Measurements from ENCODE around the gene PRKCE. TPM values are rescaled to one million over a fixed set of nuclear protein-coding genes. Genes with fewer than 3 reads are reported as not detected.

PRKCE gene
- total RNA-seq, 1 experiment from 2014 or later: 4.4 TPM

DNA sequence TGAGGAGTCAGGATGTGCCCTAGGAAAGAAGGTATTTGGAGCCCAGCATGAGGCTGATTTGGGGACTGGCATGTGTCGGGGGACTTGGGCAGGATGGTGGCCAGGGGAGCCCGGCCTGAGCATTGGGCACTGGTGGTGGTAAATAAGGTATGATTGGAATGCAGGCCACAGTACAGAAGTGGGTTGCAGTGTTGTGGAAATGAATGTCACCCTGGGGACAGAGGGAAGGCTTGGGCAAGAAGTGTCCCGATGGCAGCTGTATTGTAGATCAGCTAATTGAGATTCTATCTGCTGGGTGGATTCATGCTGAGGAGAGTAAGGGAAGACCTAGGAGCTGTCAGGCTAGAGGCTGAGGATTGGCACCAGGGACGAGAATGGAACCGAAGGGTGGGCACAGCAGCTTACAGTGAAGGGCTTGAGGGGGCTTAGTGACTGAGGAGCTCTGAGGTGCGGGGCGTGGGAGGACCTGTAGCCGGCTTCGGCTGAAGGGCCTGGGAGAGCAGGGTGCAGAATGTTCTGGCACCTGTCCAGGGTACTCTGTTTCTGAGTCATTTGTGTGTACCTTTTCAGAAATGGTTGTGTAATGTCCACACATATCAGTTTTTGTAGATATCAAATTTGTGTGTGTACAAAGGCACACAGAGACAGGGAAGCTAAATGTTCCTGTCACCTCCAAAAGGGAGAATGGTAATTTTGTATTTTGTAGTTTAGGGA, 170.2 kb downstream of the PRKCE start:
- H3K4me1 Mint-ChIP-seq (ENCODE audit: low read depth, unreplicated experiment): peaks cover 8% of the 10 kb centered on the region
- H3K4me3 ChIP-seq (ENCODE audit: low read depth, low read length): no peak overlapping the region

GRCh38 chr2:45822272-45822630, 170.8 kb downstream of the PRKCE start:
- H3K27me3 ChIP-seq (replicated peaks; ENCODE audit: control insufficient read depth, insufficient read depth, low read length): no peaks in the 10 kb centered on the region
- H3K9me3 Mint-ChIP-seq (ENCODE audit: unreplicated experiment): no peaks in the 10 kb centered on the region
- no peaks in the 10 kb centered on the region for H3K36me3 ChIP-seq (ENCODE audit: control insufficient read depth, insufficient read depth, low read length)
- TF ChIP-seq, protein P1, sequence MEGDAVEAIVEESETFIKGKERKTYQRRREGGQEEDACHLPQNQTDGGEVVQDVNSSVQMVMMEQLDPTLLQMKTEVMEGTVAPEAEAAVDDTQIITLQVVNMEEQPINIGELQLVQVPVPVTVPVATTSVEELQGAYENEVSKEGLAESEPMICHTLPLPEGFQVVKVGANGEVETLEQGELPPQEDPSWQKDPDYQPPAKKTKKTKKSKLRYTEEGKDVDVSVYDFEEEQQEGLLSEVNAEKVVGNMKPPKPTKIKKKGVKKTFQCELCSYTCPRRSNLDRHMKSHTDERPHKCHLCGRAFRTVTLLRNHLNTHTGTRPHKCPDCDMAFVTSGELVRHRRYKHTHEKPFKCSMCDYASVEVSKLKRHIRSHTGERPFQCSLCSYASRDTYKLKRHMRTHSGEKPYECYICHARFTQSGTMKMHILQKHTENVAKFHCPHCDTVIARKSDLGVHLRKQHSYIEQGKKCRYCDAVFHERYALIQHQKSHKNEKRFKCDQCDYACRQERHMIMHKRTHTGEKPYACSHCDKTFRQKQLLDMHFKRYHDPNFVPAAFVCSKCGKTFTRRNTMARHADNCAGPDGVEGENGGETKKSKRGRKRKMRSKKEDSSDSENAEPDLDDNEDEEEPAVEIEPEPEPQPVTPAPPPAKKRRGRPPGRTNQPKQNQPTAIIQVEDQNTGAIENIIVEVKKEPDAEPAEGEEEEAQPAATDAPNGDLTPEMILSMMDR (IDR thresholded peaks at IDR 0.05; ENCODE audit: insufficient read depth in 1 of 2, low read depth in 1 of 2, low read length in 1 of 2, severe bottlenecking in 1 of 2, unreplicated experiment in 1 of 2): no peak
- H3K4me3 ChIP-seq (ENCODE audit: low read depth, low read length): no peak overlapping the region
- no peaks in the 10 kb centered on the region for H3K36me3 Mint-ChIP-seq (ENCODE audit: insufficient read depth, unreplicated experiment)
- intact Hi-C loops (cut with micrococcal nuclease; ENCODE audit: unreplicated experiment): no loop called here
- peaks cover 8% of the 10 kb centered on the region for H3K4me1 Mint-ChIP-seq (ENCODE audit: low read depth, unreplicated experiment)
- no peaks in the 10 kb centered on the region for H3K9me3 ChIP-seq
- H3K27ac Mint-ChIP-seq (ENCODE audit: unreplicated experiment): no peak overlapping the region
- no peaks in the 10 kb centered on the region for H3K27me3 Mint-ChIP-seq (ENCODE audit: insufficient read depth, unreplicated experiment)
- ChIA-PET CTCF (no interaction called here), POLR2A (no interaction called here)
- no peak for DNase-seq
- H3K4me3 Mint-ChIP-seq (ENCODE audit: unreplicated experiment): no peak overlapping the region
- no TSS peak for BruUV-seq (replicated peaks)
- no peaks in the 10 kb centered on the region for H3K4me1 ChIP-seq

More for the DNA sequence above, 170.2 kb downstream of the PRKCE start:
- H3K9me3 ChIP-seq: no peaks in the 10 kb centered on the region
- no peaks in the 10 kb centered on the region for H3K36me3 Mint-ChIP-seq (ENCODE audit: insufficient read depth, unreplicated experiment)
- intact Hi-C loops (cut with micrococcal nuclease; ENCODE audit: unreplicated experiment): no loop called here
- H3K27me3 Mint-ChIP-seq (ENCODE audit: insufficient read depth, unreplicated experiment): no peaks in the 10 kb centered on the region
- no peak overlapping the region for H3K4me3 Mint-ChIP-seq (ENCODE audit: unreplicated experiment)
- no peaks in the 10 kb centered on the region for H3K27me3 ChIP-seq (replicated peaks; ENCODE audit: control insufficient read depth, insufficient read depth, low read length)
- no peaks in the 10 kb centered on the region for H3K9me3 Mint-ChIP-seq (ENCODE audit: unreplicated experiment)
- BruUV-seq (replicated peaks): no TSS peak
- ChIA-PET CTCF (no interaction called here), POLR2A (no interaction called here)
- DNase-seq: no peak
- no peak overlapping the region for H3K27ac Mint-ChIP-seq (ENCODE audit: unreplicated experiment)
- TF ChIP-seq, protein P1 (IDR thresholded peaks at IDR 0.05; ENCODE audit: insufficient read depth in 1 of 2, low read depth in 1 of 2, low read length in 1 of 2, severe bottlenecking in 1 of 2, unreplicated experiment in 1 of 2): no peak
- H3K36me3 ChIP-seq (ENCODE audit: control insufficient read depth, insufficient read depth, low read length): no peaks in the 10 kb centered on the region
- no peaks in the 10 kb centered on the region for H3K4me1 ChIP-seq

GRCh38 chr2:45823723-45824206, 172.3 kb downstream of the PRKCE start:
- Mint-ChIP-seq H3K9me3 (ENCODE audit: unreplicated experiment) (no peaks in the 10 kb centered on the region), H3K4me3 (ENCODE audit: unreplicated experiment) (no peak overlapping the region), H3K27ac (ENCODE audit: unreplicated experiment) (no peak overlapping the region), H3K27me3 (ENCODE audit: insufficient read depth, unreplicated experiment) (no peaks in the 10 kb centered on the region), H3K36me3 (ENCODE audit: insufficient read depth, unreplicated experiment) (no peaks in the 10 kb centered on the region), H3K4me1 (ENCODE audit: low read depth, unreplicated experiment) (peaks cover 8% of the 10 kb centered on the region)
- CTCF ChIA-PET: no interaction called here
- H3K27me3 ChIP-seq (replicated peaks; ENCODE audit: control insufficient read depth, insufficient read depth, low read length): no peaks in the 10 kb centered on the region
- BruUV-seq (replicated peaks): no TSS peak
- TF ChIP-seq, protein P1 (IDR thresholded peaks at IDR 0.05; ENCODE audit: insufficient read depth in 1 of 2, low read depth in 1 of 2, low read length in 1 of 2, severe bottlenecking in 1 of 2, unreplicated experiment in 1 of 2): no peak
- POLR2A ChIA-PET: no interaction called here
- intact Hi-C loops (cut with micrococcal nuclease; ENCODE audit: unreplicated experiment): no loop called here
- no peak overlapping the region for H3K4me3 ChIP-seq (ENCODE audit: low read depth, low read length)
- no peaks in the 10 kb centered on the region for H3K9me3 ChIP-seq
- no peaks in the 10 kb centered on the region for H3K4me1 ChIP-seq
- no peak for DNase-seq
- H3K36me3 ChIP-seq (ENCODE audit: control insufficient read depth, insufficient read depth, low read length): no peaks in the 10 kb centered on the region

All from Caco-2 (cell line).